Ascending aorta (tissue), 2 donors: ENCODE results near the gene FOXRED2. TPM values are rescaled to one million over a fixed set of nuclear protein-coding genes. Genes with fewer than 3 reads are reported as not detected.

Experiments
- DNase-seq, 2 donors: peaks; one replicate each; pipeline ENCODE4 v3.0.0-alpha.2; 2019; ENCODE audit warnings: low spot score in 2 of 2
- H3K27ac ChIP-seq, 2 donors: fragments of 200-600 bp; sonication (generic); one replicate each; pipeline ENCODE4 v1.5.1; 2016 to 2017; ENCODE audit warnings: mild to moderate bottlenecking in 1 of 2
- H3K27me3 ChIP-seq: fragments of 200-600 bp; sonication (generic); one replicate; pipeline ENCODE4 v1.5.1; 2017
- H3K36me3 ChIP-seq, 2 donors: fragments of 200-600 bp; sonication (generic); one replicate each; pipeline ENCODE4 v1.5.1; 2016
- H3K4me1 ChIP-seq, 2 donors: fragments of 200-600 bp; sonication (generic); one replicate each; pipeline ENCODE4 v1.5.1; 2016 to 2017; ENCODE audit warnings: mild to moderate bottlenecking in 1 of 2
- H3K4me3 ChIP-seq, 2 donors: fragments of 200-600 bp; sonication (generic); one replicate each; pipeline ENCODE4 v1.5.1; 2016 to 2017; ENCODE audit warnings: mild to moderate bottlenecking in 1 of 2
- H3K9me3 ChIP-seq, 2 donors: fragments of 200-600 bp; sonication (generic); one replicate each; pipeline ENCODE4 v1.5.1; 2016
- intact Hi-C: fragments of 100-400 bp; cut with DNase I; formaldehyde crosslinking; loops from one replicate; pipeline ENCODE4 v1.15.1; 2023
- total RNA-seq: library from RNA; depleted of rRNA; stranded (reverse); fragments of >200 nt; gene quantifications from one replicate; pipeline ENCODE4 v1.1.0, GENCODE V29; 2016
- TF ChIP-seq, protein P1 (sequence below), 3 experiments: fragments of 200-600 bp in 2 of 3; fragments of 450-650 bp in 1 of 3; sonication (generic) in 2 of 3; IDR thresholded peaks; one replicate each; pipeline ENCODE4 v1.5.1; 2016 to 2019; ENCODE audit warnings: antibody characterized with exemption in 3 of 3, mild to moderate bottlenecking in 1 of 3, moderate library complexity in 1 of 3

FOXRED2 gene
- total RNA-seq, 1 donor from 2014 or later: 25.9 TPM

DNA sequence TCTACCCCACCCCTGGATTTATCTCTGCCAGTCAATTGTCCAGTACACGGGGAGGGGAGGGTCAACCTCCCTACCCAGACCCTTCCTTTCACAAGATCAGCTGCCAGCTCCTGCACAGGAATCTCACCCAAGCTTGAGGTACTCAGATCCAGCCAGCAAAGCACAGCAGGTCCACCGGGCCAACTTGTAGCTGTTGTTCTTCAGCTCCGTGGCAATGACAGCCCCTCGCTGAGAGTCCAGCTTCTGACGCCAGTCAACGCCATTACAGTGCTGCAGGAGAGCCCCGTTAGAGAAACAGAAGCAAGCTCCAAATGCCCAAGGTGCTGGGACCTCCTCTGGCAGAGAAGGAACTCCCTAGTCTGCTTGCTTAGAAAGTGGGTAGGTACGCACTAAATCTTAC, 5.5 kb upstream of the FOXRED2 start:
- DNase-seq: no peak
- H3K4me1 ChIP-seq: peaks cover under 1 to 3% of the 10 kb centered on the region in 2 donors
- H3K27ac ChIP-seq: no peak overlapping the region
- TF ChIP-seq, protein P1, sequence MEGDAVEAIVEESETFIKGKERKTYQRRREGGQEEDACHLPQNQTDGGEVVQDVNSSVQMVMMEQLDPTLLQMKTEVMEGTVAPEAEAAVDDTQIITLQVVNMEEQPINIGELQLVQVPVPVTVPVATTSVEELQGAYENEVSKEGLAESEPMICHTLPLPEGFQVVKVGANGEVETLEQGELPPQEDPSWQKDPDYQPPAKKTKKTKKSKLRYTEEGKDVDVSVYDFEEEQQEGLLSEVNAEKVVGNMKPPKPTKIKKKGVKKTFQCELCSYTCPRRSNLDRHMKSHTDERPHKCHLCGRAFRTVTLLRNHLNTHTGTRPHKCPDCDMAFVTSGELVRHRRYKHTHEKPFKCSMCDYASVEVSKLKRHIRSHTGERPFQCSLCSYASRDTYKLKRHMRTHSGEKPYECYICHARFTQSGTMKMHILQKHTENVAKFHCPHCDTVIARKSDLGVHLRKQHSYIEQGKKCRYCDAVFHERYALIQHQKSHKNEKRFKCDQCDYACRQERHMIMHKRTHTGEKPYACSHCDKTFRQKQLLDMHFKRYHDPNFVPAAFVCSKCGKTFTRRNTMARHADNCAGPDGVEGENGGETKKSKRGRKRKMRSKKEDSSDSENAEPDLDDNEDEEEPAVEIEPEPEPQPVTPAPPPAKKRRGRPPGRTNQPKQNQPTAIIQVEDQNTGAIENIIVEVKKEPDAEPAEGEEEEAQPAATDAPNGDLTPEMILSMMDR (IDR thresholded peaks at IDR 0.05): no peak
- no peaks in the 10 kb centered on the region for H3K9me3 ChIP-seq
- peaks cover 71% of the 10 kb centered on the region in 2 donors for H3K36me3 ChIP-seq
- intact Hi-C loops: no loop called here
- no peaks in the 10 kb centered on the region for H3K27me3 ChIP-seq
- H3K4me3 ChIP-seq: no peak overlapping the region

DNA sequence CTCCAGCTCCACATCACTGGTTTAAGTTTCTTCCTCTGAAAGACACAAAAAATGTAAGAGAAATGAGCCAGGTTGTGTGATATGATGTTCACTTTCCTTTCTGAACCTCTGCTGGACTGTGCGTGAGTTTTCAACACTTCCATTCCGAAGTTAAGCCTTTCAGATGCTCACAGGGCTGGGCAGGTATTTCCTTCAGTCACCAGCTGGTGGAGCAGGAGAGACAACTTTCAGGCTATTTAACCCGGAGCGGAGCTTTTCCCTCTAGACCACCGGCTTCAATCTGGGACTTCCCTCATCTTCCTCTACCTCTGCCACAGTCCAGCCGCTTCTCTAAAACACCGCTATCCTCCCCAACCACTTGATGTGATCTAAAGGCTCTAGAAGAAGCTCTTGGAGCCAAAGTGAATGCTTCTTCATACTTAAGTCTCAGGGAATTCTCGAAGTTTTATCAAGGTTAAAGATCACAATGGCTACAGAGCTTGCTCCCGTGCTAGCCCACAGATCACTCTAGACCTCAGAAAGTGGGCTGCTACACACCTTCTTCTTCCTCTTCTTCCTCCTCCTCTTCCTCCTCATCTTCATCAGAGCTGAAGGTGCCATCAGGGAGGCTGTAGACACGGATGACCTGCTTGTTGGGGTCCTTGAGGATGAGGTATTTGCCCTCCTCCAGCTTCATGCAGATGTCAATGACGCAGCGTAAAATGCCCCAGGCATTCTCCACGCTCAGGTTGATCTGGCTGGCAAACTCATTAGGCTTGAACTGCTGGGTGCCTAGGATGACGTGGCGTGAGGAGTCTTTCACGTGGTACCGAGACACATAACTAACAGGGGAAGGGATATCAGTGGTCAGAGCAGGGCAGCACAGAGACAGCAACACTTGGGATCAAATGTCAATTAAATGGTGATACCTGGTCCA, 4.4 kb upstream of the FOXRED2 start:
- DNase-seq: no peak
- TF ChIP-seq, protein P1 (IDR thresholded peaks at IDR 0.05): peak in 2 of 3 experiments; percentile 35 to 42
- Histone ChIP-seq H3K27ac (no peak overlapping the region), H3K4me3 (no peak overlapping the region), H3K4me1 (peaks cover 6 to 8% of the 10 kb centered on the region in 2 donors), H3K36me3 (peaks cover 60% of the 10 kb centered on the region in 2 donors), H3K27me3 (no peaks in the 10 kb centered on the region), H3K9me3 (no peaks in the 10 kb centered on the region)
- intact Hi-C loops: no loop called here

DNA sequence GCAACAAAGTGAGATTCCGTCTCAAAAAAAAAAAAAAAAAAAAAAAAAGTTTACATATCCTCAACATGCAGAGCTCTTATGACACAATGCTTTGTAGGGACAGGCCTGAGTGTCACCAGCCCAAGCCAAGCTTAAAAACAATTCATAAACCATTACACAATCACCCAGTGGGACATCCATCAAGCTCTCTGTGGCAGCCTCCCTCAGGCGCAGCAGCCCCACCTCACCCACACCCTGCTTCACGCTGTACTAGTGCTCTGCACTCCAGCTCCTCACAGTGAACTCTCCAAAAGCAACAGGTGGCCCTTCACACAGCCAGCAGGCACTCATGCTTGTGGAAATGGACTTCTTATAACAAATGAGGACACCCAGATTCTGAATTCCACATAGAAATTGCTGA, 3.5 kb upstream of the FOXRED2 start:
- intact Hi-C loops: no loop called here

DNA sequence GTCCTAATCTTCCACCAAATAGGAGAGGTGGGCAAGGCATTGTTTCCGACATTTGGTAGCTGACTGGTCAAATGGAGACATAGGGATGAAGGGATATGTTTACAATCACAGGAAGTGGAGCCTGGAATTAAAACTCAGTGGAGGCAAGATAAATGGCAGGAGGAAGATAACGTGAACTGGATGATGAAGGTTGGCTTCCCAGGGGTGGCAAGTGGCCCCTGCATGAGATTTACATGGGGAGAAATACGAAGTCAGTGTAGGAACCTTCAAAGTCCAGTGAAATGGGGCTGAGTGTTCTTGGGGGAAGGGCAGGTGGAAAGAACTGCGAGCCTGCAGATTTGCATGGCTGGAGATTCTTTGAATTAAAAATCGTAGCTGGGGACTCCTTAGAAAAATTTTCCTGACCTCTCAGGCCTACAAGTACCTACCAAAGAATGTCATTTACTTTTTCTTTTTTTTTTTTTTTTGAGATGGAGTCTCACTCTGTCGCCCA, 724 bp upstream of the FOXRED2 start:
- Histone ChIP-seq H3K4me3 (peak overlapping the region in 1 of 2 donors; percentile 71), H3K36me3 (peaks cover 23 to 29% of the 10 kb centered on the region in 2 donors), H3K27ac (peak overlapping the region; percentile 76 to 87), H3K9me3 (no peaks in the 10 kb centered on the region), H3K4me1 (peaks cover 6 to 13% of the 10 kb centered on the region in 2 donors), H3K27me3 (no peaks in the 10 kb centered on the region)
- intact Hi-C loops: no loop called here
- no peak for DNase-seq
- TF ChIP-seq, protein P1 (IDR thresholded peaks at IDR 0.05): no peak

More for the DNA sequence above, 3.5 kb upstream of the FOXRED2 start:
- no peak overlapping the region for H3K4me3 ChIP-seq
- H3K27me3 ChIP-seq: no peaks in the 10 kb centered on the region
- no peak overlapping the region for H3K27ac ChIP-seq
- TF ChIP-seq, protein P1 (IDR thresholded peaks at IDR 0.05): no peak
- no peaks in the 10 kb centered on the region for H3K9me3 ChIP-seq
- peaks cover 52% of the 10 kb centered on the region in 2 donors for H3K36me3 ChIP-seq
- no peak for DNase-seq
- peaks cover 6 to 13% of the 10 kb centered on the region in 2 donors for H3K4me1 ChIP-seq

DNA sequence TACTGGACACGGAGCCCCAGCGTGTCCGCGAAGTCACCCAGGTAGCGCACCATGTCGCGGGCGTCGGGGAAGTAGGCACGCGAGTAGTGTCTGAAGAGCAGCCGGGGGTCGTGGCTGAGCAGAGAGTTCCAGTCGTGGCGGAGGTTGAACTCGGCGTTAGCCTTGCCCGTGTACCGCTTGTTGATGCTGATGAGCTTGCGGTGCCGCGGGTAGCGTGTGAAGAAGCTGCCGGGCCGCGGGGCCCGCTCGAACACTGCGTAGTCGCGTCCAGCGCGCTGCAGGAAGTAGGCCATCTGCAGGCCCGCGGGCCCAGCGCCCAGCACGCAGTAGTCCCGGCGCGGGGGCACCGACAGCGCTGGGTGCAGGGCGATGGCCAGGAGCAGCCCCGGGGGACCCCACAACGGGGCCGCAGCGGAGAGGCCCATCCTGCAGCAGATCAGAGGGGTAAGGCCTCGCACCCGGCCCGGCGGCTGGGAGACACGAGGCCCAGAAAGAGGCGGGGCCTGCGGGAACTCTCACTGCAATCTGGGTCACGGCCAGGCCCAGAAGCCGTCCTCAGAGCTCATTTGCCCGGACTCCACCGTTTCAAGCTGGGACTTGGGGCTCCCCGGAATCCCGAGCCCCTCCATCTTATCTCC, 723 bp downstream of the FOXRED2 start:
- DNase-seq: no peak
- TF ChIP-seq, protein P1 (IDR thresholded peaks at IDR 0.05): no peak
- intact Hi-C loops: no loop called here
- no peaks in the 10 kb centered on the region for H3K27me3 ChIP-seq
- H3K27ac ChIP-seq: peak overlapping the region; percentile 76 to 87
- peak overlapping the region; percentile 70 to 71 for H3K4me3 ChIP-seq
- H3K36me3 ChIP-seq: peaks cover 9 to 16% of the 10 kb centered on the region in 2 donors
- no peaks in the 10 kb centered on the region for H3K9me3 ChIP-seq
- H3K4me1 ChIP-seq: peaks cover 6 to 13% of the 10 kb centered on the region in 2 donors
